Left renal cortex interstitium (tissue), 4 donors: ENCODE measurements around the gene HOXD9. TPM values are rescaled to one million over a fixed set of nuclear protein-coding genes. Genes with fewer than 3 reads are reported as not detected.

Experiments
- DNase-seq, 4 donors: peaks; one replicate each; pipeline ENCODE4 v3.0.0-alpha.2; 2013; ENCODE audit warnings: low read depth in 4 of 4, low spot score in 2 of 4, missing footprints in 1 of 4
- polyA plus RNA-seq, 4 donors: library from polyadenylated mRNA; unstranded; fragments of 120-200 nt; gene quantifications; one replicate each; pipeline ENCODE4 v1.2.1, GENCODE V29; 2013; ENCODE audit not compliant: insufficient read length in 4 of 4

HOXD9 gene
- polyA plus RNA-seq, 4 donors: 58.5 to 104 (median 89.0) TPM

DNA sequence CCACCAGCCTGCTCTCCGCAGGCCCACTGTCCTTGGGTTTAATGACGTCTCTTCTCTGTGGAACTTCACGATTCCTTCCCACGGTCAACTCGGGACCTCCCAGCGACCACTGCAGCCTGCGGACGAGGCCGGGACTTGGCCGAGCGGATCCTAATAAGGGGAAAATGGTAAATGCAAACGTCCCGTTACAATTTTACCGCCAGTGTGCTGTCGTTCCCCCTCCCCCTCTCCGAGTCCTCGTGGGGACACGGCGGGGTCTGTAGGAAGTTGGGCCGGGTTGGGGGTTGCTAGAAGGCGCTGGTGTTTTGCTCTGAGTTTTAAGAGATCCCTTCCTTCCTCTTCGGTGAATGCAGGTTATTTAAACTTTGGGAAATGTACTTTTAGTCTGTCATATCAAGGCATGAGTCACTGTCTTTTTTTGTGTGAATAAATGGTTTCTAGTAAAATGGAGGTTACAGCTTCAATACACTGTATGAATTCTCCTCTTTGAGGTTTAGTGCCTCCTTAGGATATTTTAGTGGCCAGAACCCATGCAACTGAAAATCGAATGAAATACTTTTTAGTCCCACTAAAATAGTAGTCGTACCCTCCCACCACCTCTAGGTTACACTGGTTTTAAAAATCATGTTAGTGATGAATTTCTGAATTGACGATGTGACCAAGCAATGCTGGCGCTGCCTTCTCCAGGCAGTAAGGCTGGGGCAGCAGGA is 13.2 kb upstream of the HOXD9 start:
- no peak for DNase-seq

DNA sequence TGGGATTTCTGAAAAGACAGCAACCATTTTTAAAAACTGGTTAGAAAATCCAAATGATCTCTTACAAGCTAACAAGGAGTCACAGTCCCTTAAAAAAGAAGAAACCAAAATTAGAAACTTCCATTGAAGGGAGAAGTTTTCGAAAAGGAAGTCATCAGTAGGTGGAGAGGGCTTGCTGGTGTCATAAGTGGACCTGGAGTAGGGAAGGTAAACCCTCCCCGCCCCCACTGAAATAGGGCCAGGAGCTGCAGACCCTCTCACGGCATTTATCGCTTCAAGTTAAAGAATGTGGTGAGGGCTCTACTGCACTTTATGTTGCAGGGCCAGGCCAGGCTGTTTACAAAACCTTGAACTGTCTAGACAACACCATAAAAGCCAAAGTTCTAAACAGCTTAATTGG is 12.6 kb upstream of the HOXD9 start:
- DNase-seq: no peak

GRCh38 chr2:176110415-176111308 is 11.9 kb upstream of the HOXD9 start:
- no peak for DNase-seq

- DNase-seq: no peak
Measured at GRCh38 chr2:176111309-176111663, 11.2 kb upstream of the HOXD9 start.

- DNase-seq: no peak
Measured at GRCh38 chr2:176111846-176112374, 10.6 kb upstream of the HOXD9 start.

GRCh38 chr2:176112375-176113302 is 9.9 kb upstream of the HOXD9 start:
- DNase-seq: no peak

DNA sequence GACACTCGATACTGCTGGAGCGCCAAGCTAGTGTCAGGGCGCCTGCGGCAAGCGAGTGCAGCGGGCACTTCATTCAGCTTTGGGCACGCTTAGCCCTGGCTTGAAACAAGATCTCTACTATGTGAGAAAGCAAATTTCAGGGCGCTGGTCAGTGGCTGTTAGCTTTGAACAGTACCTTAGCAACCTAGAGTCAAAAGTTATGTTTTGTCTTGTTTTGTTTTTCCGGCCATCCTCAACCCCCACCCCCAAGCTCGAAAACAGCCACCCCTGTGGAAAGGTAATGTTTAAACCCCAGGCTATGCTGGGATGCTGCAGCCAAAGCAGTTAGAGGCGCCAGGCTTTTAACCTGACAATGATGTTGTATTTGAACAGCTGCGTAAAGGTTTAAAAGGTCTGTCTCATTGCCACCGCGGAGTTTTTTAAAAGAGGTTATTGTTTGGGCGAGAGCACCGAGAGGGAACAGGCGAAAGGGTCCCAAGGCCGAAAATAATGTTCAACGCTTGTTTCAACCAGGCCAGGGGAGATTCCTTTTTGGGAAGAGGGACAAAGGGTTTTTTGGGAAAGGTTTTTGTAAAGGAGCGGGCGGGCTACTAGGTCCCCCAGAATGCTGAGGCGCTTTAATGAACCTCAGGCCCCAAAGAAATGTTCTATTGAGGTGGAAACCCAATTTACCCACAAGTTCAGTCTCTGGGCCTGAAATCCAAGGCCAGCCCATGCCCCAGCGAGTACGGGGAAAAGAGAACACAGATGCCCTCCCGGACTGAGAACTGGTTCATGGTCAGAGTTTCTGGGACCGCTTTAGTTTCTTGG is 8.2 kb upstream of the HOXD9 start:
- DNase-seq: no peak

GRCh38 chr2:176114930-176115625 is 7.4 kb upstream of the HOXD9 start:
- no peak for DNase-seq

- peak in 1 of 4 donors; percentile 92 for DNase-seq
Measured at GRCh38 chr2:176115883-176116813, 6.4 kb upstream of the HOXD9 start, which contains the start of gene HOXD10. Gene HOXD10, plus strand, starts transcription at chr2:176116778. Its CDS starts 56 bp downstream, at chr2:176116834.

DNA sequence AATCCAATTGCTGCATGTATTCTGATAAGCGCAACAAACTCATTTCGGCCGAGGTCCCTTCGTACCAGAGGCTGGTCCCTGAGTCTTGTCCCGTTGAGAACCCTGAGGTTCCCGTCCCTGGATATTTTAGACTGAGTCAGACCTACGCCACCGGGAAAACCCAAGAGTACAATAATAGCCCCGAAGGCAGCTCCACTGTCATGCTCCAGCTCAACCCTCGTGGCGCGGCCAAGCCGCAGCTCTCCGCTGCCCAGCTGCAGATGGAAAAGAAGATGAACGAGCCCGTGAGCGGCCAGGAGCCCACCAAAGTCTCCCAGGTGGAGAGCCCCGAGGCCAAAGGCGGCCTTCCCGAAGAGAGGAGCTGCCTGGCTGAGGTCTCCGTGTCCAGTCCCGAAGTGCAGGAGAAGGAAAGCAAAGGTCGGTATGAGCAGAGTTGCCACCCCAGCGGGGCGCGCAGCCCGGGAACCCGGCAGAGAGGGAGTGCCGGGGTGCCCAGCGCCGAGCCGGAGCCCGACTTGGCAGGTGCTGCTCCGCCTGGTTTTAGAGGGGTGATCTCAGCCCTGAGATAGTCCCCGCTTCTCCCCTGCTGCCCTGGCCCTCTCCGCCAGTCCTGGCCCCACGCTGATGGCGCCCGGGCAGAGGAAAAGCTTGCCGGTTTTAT is 5.2 kb upstream of the HOXD9 start:
- DNase-seq: no peak

DNA sequence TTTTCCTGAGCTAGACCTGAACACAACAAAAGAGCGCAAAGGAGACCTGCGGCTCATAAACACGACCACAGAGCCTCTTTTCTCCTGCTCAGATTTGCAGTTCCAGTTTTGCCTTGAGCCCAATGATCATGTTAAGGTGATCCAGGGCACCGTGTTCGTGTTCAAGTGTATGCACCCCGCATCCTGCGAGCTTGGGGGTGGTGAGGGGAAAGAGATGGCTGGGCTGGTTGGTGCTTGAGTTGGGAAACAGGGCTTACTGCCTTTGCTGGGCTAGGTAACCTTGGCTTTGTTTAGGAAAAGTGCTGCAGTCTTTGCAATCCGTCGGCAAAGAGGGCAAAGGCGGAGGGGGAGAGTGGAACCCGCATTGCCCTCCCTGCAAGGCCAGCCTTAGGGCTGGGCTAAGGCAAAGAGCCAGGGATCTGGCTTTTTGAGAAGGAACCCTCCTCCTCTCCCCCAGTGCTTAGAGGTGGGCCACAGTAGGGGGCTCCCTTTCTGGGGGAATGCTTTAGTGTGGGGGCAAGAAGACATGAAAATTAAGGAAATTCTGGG is 4.6 kb upstream of the HOXD9 start:
- no peak for DNase-seq

GRCh38 chr2:176118601-176119339 is 3.7 kb upstream of the HOXD9 start:
- peak in 1 of 4 donors; percentile 91 for DNase-seq

GRCh38 chr2:176120364-176121189 is 1.9 kb upstream of the HOXD9 start:
- DNase-seq: no peak

DNA sequence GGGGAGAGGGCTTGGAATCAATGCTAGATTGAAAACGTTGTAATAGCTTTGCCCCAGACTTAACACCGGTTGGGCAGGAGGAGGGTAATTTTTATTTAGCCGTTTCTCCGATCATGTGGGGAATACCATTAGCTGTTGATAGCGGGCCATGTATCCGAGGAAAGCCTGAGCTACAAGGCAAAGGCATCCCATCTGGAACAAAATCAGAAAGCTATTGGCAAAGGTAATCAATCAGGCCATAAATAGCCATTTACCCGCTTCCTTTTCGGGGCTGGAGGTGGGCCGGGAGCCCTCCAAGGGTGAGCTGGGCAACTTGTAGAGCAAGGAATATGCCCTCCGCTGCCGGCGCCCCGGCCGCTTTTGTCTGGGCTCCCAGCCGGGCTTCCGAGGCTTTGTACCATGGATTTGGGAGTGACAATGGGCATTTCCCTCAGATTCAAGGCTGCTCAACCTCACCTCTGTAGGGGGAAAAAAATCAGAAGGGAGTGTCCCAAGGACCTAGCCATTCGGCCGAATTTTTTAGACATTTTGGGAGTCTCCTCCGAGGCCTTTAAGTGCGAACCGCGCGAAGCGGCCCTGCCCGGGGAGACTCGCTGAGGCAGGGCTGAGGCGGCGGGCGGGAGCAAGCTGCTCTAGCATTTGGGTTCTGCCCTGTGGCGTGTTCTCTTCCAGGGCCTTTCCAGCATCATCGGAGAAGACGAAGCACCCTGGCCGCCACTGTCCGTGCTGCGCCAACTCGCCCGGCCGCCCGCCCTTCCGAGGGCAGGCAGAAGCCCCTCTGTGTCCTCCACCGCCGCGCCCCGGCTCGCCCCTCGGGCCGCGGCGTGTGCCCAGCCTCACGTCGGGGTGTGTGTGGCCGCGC is 1.1 kb upstream of the HOXD9 start:
- no peak for DNase-seq
